Mucosa of descending colon (tissue), 3 donors: Measurements from ENCODE around the gene TNK2. TPM values are rescaled to one million over a fixed set of nuclear protein-coding genes. Genes with fewer than 3 reads are reported as not detected.

Experiments used
- ATAC-seq: fragments of 200-7000 bp; cut with Tn5 transposase; one replicate; pipeline ENCODE4 v1.9.1; 2020; ENCODE audit warnings: mild to moderate bottlenecking, moderate library complexity
- DNase-seq, 3 donors: peaks; one replicate each; pipeline ENCODE4 v3.0.0-alpha.2; 2020
- H3K36me3 ChIP-seq: fragments of 200-600 bp; one replicate; pipeline ENCODE4 v1.8.0; 2021; ENCODE audit warnings: low read depth, mild to moderate bottlenecking
- H3K4me1 ChIP-seq: fragments of 200-600 bp; one replicate; pipeline ENCODE4 v1.8.0; 2021; ENCODE audit warnings: low read depth, mild to moderate bottlenecking
- H3K4me3 ChIP-seq: fragments of 200-600 bp; one replicate; pipeline ENCODE4 v1.8.0; 2021; ENCODE audit warnings: mild to moderate bottlenecking
- H3K9me3 ChIP-seq: fragments of 200-600 bp; one replicate; pipeline ENCODE4 v1.8.0; 2021; ENCODE audit warnings: mild to moderate bottlenecking
- intact Hi-C, 2 donors: fragments of 100-400 bp; cut with DNase I in 1 of 2; cut with micrococcal nuclease in 1 of 2; formaldehyde crosslinking; loops; one replicate each; pipeline versions ENCODE4 v1.11.0 to v1.11.1; 2022; cut with DNase I, micrococcal nuclease
- total RNA-seq, 3 donors: library from RNA; stranded (reverse); fragmentation: NEBNext Ultra II Directional in 2 of 3; extraction: Animal tissue kit (Norgen Biotek cat#: 25700) in 2 of 3; gene quantifications; one replicate each; pipeline versions ENCODE4 v1.2.1 to v1.2.4, GENCODE V29; 2021 to 2023
- TF ChIP-seq, protein P1 (sequence below): fragments of 200-600 bp; IDR thresholded peaks from one replicate; pipeline ENCODE4 v1.8.0; 2022; ENCODE audit warnings: antibody characterized with exemption, mild to moderate bottlenecking
- donor health status: DM: no; HTN: no; CAD: no; lungs with moderate emphysema.
- donor health status: DM: no; HTN: no; CAD: no.
- donor health status: DM: no; HTN: yes; CAD: no.

The TNK2 gene
- total RNA-seq, 3 donors from 2014 or later, result 16.8 to 61.1 (median 28.0) TPM

- TF ChIP-seq, protein P1, sequence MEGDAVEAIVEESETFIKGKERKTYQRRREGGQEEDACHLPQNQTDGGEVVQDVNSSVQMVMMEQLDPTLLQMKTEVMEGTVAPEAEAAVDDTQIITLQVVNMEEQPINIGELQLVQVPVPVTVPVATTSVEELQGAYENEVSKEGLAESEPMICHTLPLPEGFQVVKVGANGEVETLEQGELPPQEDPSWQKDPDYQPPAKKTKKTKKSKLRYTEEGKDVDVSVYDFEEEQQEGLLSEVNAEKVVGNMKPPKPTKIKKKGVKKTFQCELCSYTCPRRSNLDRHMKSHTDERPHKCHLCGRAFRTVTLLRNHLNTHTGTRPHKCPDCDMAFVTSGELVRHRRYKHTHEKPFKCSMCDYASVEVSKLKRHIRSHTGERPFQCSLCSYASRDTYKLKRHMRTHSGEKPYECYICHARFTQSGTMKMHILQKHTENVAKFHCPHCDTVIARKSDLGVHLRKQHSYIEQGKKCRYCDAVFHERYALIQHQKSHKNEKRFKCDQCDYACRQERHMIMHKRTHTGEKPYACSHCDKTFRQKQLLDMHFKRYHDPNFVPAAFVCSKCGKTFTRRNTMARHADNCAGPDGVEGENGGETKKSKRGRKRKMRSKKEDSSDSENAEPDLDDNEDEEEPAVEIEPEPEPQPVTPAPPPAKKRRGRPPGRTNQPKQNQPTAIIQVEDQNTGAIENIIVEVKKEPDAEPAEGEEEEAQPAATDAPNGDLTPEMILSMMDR, result no peak
- H3K4me1 ChIP-seq, result peaks cover 21% of the 10 kb centered on the region
- peak in 2 of 3 donors; percentile 30 to 46 for DNase-seq
- ATAC-seq, result no peak
- no peak overlapping the region for H3K4me3 ChIP-seq
- intact Hi-C loops, result no loop called here
- H3K9me3 ChIP-seq, result no peaks in the 10 kb centered on the region
- no peaks in the 10 kb centered on the region for H3K36me3 ChIP-seq
Observed at GRCh38 chr3:195893516-195893915, 14.8 kb downstream of the TNK2 start.

DNA sequence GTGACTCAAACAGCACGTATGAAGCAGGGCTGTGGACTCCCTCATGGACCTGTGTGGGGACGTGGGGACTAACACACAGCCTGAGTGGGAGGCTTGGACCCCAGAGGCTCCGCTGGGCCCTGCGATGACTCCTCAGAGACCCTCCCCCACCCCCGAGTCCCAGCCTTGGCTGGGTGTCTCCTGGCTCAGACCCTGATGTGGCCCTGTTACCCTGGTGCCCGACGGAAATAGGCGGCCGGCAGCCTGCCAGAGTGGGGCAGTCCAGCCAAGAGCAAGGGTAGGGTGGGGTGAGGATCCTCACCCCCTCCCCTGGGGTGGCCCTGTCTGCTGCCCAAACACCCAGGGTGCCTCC, 15.3 kb downstream of the TNK2 start:
- Histone ChIP-seq H3K4me3 (no peak overlapping the region), H3K9me3 (no peaks in the 10 kb centered on the region), H3K36me3 (no peaks in the 10 kb centered on the region), H3K4me1 (peaks cover 21% of the 10 kb centered on the region)
- DNase-seq (peak in 2 of 3 donors; percentile 28 to 57), ATAC-seq (no peak)
- intact Hi-C loops, result no loop called here
- TF ChIP-seq, protein P1, result no peak

GRCh38 chr3:195892105-195893043, 16.0 kb downstream of the TNK2 start:
- TF ChIP-seq, protein P1, result no peak
- DNase-seq (peak in 2 of 3 donors; percentile 33 to 57), ATAC-seq (no peak)
- H3K4me1 ChIP-seq, result peaks cover 21% of the 10 kb centered on the region
- H3K36me3 ChIP-seq, result no peaks in the 10 kb centered on the region
- no peaks in the 10 kb centered on the region for H3K9me3 ChIP-seq
- intact Hi-C loops, result no loop called here
- no peak overlapping the region for H3K4me3 ChIP-seq

DNA sequence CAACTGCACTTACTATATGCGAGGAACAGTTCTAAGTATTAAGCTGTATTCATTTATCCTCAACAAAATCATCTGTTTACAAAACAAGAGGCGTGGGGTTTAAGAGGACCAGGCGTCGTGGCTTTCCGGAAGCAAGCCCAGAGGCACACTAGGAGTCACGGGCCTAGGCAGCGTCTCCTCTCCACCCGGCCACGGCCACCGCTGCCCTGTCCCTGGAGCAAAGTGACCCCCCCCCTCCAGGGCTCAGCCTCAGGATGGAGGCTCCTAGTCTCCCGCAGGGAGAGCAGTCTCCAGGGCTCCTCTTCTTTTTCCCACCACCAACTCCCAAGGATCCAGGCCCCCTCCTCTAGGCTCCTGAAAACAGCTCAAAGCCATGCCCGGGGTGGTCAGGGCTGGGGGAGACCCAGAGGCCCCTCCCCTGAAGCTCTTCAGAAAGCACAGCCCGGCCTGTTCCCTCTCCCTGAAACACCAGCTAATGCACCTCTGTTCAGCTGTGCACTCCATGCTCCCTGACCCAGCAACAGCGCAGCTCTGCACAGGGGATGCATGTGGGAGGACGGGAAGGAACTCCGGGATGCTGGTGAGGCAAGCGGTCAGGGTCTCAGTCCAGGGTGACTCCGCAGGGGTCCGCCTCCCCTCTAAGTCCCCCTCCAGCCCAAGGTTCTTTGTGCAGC, 16.8 kb downstream of the TNK2 start:
- Histone ChIP-seq H3K9me3 (no peaks in the 10 kb centered on the region), H3K36me3 (no peaks in the 10 kb centered on the region), H3K4me3 (no peak overlapping the region), H3K4me1 (peaks cover 21% of the 10 kb centered on the region)
- DNase-seq, result peak in 1 of 3 donors; percentile 44
- intact Hi-C loops, result no loop called here
- no peak for ATAC-seq
- TF ChIP-seq, protein P1, result no peak

DNA sequence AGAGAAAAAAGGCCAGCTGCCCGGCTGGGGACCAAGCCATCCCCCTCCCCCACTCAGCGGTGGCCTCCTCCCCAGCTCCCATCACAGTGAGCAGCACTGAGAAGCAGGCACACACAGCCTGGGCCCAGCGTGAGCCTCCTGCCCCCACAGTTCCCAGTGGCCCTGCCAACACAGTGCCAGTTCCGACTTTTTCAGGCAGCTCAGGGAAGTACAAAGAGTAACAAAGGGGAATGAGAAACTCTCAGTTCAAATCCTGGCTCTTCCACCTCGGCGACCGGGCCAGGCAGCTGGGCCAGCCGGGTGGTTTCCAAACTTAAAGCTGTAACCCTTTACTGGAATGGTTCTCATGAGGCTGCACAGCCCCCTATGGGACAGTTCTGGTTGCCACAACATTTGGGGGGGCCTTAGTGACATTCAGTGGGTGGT, 18.5 kb downstream of the TNK2 start:
- TF ChIP-seq, protein P1, result no peak
- ATAC-seq (no peak), DNase-seq (no peak)
- Histone ChIP-seq H3K4me3 (no peak overlapping the region), H3K36me3 (no peaks in the 10 kb centered on the region), H3K4me1 (peaks cover 18% of the 10 kb centered on the region), H3K9me3 (no peaks in the 10 kb centered on the region)
- intact Hi-C loops, result no loop called here
